Left kidney (tissue), 8 donors: ENCODE results near the gene PPP1R1B. TPM values are rescaled to one million over a fixed set of nuclear protein-coding genes. Genes with fewer than 3 reads are reported as not detected.
"Not testable (repeated sequence)": the region's sequence is repeated elsewhere in the genome, so short reads cannot be mapped to it uniquely, and the experiment has no call there.

Experiments
- DNase-seq: peaks from one replicate; pipeline ENCODE4 v3.0.0-alpha.2; 2013
- long read RNA-seq, 8 donors: transcript quantifications; one replicate each; lab custom pipeline, GENCODE V29; 2026
- polyA plus RNA-seq: library from polyadenylated mRNA; unstranded; fragments of 120-200 nt; gene quantifications from one replicate; pipeline ENCODE4 v1.2.1, GENCODE V29; 2013; ENCODE audit not compliant: insufficient read length

The PPP1R1B gene
- 15.2 TPM for polyA plus RNA-seq
- long read RNA-seq, donor 1, partial matches to known transcripts: 7 of 9 reads
- long read RNA-seq, donor 1, other reads (novel, unspliced or antisense): 0 of 9 reads
- long read RNA-seq, donor 2, partial matches to known transcripts: 0 of 5 reads
- long read RNA-seq, donor 2, other reads (novel, unspliced or antisense): 0 of 5 reads
- long read RNA-seq, donor 3, partial matches to known transcripts: 0 of 3 reads
- long read RNA-seq, donor 3, other reads (novel, unspliced or antisense): 0 of 3 reads
- long read RNA-seq, donor 4, partial matches to known transcripts: 0 of 1 reads
- long read RNA-seq, donor 4, other reads (novel, unspliced or antisense): 0 of 1 reads
- long read RNA-seq, donor 5, partial matches to known transcripts: 5 of 10 reads
- long read RNA-seq, donor 5, other reads (novel, unspliced or antisense): 0 of 10 reads
- long read RNA-seq, donor 6, partial matches to known transcripts: 0 of 6 reads
- long read RNA-seq, donor 6, other reads (novel, unspliced or antisense): 0 of 6 reads
- long read RNA-seq, donor 7, partial matches to known transcripts: 0 of 6 reads
- long read RNA-seq, donor 7, other reads (novel, unspliced or antisense): 0 of 6 reads
- long read RNA-seq, donor 8: 0 reads

GRCh38 chr17:39626171-39627046 is at the start of gene PPP1R1B:
PPP1R1B (plus strand) TSS chr17:39626952; CDS start chr17:39627393, 441 bp downstream.
- DNase-seq: no peak

DNA sequence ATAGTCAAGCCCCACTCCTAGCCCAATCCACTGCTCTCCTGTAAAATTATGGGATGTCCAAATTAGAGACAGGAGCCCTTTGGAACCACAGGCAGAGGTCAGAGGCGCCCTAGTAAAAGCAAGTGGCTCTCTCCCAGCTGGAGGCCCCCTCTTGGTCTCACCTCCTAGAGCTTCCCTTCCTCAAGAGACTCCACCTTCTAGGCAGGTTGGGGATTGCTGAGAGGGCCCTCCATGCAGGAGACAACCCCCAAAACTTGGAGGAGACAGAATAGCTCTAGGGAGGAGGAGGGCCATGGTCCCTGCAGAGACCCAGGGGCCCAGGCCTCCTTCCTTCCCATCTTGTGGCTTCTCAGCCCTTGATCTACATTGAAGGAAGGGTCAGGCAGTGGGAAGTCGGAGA is 48.5 kb upstream of the PPP1R1B start:
- DNase-seq: no peak

DNA sequence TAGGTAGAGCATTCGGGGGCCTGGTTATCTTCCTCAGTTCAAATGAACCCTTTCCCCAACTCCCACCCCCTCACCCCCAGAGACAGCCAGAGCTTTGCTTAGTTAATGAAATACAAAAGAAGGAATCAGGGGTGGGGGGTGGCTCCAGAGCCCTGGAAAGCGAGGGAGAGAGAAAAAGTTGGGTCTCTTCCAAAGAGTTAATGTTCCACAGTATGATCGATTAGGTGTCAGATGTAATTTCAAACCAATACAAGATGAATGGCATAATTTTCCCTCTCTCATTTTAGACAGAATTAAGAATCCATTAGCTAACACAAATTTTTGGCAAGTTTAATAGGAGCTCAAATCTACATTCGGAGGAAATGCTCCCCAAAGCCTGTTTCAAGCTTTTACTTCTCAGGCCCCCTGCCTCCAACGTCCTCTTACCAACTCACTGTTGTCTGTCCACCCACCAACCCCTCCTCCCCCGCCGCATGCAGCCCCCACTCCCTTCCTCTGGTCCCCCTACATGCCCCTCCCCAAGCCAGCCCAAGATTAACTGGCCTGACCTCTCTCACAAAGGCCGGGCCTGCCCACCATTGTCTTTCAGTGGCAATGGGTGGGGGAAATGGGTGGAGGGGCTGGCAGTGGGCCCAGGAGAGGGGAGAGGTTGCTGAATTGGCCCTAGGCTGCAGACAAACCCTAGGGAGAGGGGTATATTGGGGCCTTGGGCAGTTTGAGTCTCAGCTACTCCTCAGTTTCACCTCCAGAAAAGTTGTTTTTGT is 47.3 kb upstream of the PPP1R1B start:
- no peak for DNase-seq

GRCh38 chr17:39580082-39580468 is 46.7 kb upstream of the PPP1R1B start:
- DNase-seq: no peak

GRCh38 chr17:39581071-39581758 is 45.5 kb upstream of the PPP1R1B start:
- no peak for DNase-seq

DNA sequence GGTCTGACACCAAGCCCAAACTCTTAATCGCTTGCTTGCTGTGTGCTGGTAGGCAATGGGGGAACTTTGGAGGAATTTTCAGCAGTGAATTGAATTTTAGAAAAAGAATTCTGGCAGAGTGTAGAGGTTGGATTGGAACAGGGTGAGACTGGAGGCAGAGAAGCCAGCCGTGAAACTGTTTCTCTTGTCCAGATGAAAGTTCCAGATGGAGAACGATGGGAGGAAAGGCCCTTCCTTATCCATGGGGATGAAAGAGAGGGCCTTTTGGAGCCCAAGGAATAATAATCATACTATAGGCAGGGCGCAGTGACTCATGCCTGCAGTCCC is 45.0 kb upstream of the PPP1R1B start:
- DNase-seq: no peak

DNA sequence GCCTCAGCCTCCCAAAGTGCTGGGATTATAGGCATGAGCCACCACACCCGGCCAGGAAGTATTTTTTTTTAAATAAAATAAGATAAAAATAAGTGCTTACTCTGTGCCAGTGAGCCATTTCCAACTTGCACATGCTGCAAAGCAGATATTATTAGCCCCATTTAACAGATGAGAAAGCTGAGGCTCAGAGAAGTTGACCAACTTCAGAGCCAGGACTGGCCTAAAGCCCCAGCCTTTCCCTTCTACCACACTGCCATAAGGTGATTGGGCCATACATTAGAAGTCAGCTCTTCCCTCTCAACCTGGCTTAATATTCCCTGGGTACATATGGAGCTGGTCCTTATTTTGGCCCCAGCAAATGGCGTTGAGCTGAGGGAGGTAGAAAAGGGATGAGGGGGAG is 44.1 kb upstream of the PPP1R1B start:
- DNase-seq: no peak

- DNase-seq: not testable (repeated sequence)
Observed at GRCh38 chr17:39590180-39590579, 36.6 kb upstream of the PPP1R1B start.

GRCh38 chr17:39591958-39592954 is 34.5 kb upstream of the PPP1R1B start:
- DNase-seq: peak; percentile 88

DNA sequence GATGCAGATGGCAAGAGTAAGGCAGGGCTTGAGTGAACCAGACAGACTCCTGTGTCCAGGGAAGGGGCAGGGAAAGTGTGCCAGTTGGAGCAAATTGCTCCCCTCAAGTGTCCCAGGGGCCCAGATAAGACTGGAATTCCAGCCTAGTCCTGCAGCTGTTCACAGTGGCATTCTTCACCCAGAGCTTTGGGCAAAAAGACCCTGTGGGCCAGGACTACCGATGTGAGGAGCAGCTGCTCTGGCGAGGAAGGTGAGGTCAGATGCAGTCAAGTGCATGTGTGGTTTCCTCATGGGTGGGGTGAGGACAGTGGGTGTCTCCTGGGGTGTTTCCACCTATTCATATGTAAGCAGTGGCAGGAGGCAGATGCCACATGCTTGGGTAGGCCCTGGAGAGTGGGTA is 33.4 kb upstream of the PPP1R1B start:
- no peak for DNase-seq

GRCh38 chr17:39595294-39595693 is 31.5 kb upstream of the PPP1R1B start:
- DNase-seq: no peak

DNA sequence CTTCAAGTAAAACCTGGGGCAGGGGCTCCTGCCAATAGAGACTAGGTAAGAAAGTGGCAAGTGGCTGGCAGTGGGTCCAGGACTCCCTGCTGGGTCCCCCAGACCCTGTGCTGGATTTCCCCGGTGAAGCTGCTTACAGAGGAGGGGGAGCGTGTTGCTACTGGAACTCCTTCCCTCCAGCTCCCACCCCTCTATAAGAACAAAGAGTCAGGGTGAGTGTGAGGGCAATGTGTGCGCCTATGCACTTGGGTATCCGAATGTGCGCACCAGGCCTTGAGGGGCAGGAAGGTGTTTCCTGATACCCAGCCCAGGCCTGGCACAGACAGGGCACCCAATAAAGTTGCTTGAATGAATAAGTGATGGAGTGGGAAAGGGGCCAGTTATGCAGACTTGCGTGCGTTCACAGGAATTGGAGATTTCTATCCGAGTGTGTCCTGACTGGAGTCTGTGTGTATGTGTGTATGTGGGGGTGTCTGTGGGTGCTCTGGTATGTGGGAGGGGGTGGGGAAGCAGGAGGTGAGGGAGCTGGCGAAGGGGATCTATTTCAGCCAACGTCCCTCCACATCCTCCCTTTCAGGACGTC is 30.7 kb upstream of the PPP1R1B start:
- DNase-seq: no peak

- no peak for DNase-seq
Observed at GRCh38 chr17:39596543-39597267, 30.0 kb upstream of the PPP1R1B start.

- no peak for DNase-seq
Observed at GRCh38 chr17:39597372-39598046, 29.2 kb upstream of the PPP1R1B start.

- DNase-seq: no peak
Observed at GRCh38 chr17:39598047-39598481, 28.7 kb upstream of the PPP1R1B start.

- no peak for DNase-seq
Observed at GRCh38 chr17:39598630-39599003, 28.1 kb upstream of the PPP1R1B start.

DNA sequence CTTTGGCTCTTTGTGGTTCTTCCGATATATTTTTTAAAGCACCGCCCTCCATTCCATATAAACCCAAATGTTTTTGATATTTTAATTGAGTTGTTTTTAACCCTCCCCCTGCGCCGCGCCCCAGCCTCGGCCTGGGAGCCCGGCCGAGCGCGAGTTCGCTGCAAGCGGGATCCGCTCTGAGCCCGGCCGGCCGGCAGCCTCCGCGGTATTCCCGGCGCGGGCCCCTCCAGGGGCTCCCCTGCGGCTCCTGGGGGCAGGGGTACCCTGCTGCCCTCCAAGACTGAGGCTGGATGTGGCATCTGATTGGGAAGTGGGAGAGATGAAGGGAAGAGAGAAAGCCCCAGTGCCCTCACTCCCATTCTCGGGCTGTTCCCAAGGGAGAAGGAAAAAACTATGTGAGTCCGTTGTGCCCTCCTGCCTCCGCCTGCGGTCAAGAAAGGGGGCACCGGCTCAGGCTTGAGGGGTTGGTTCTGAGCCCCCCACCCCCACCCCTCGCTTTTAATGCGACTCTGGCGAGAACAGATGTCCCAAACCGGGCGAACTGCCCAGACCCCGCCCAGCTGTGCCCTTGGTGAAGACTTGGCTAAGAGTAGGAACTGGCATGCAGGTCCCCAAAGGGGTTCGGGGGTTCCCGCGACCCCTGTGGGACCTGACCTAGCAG is 27.6 kb upstream of the PPP1R1B start:
- DNase-seq: no peak
